Esophagus squamous epithelium (tissue), 4 donors: ENCODE results near the gene PPP1R37.

Experiments
- POLR2A ChIP-seq, 4 donors: fragments of 450-650 bp; IDR thresholded peaks; one replicate each; pipeline ENCODE4 v1.6.1; 2017; ENCODE audit warnings: antibody characterized with exemption in 4 of 4, mild to moderate bottlenecking in 4 of 4, moderate library complexity in 3 of 4
- TF ChIP-seq, protein P1 (sequence below), 6 experiments: fragments of 450-650 bp in 4 of 6; fragments of 200-600 bp in 2 of 6; sonication (generic) in 2 of 6; IDR thresholded peaks; one replicate each; pipeline ENCODE4 v1.5.1; 2016 to 2019; ENCODE audit warnings: antibody characterized with exemption in 6 of 6, mild to moderate bottlenecking in 4 of 6, moderate library complexity in 4 of 6

GRCh38 chr19:45172173-45172572, 79.2 kb downstream of the PPP1R37 start:
- TF ChIP-seq, protein P1, sequence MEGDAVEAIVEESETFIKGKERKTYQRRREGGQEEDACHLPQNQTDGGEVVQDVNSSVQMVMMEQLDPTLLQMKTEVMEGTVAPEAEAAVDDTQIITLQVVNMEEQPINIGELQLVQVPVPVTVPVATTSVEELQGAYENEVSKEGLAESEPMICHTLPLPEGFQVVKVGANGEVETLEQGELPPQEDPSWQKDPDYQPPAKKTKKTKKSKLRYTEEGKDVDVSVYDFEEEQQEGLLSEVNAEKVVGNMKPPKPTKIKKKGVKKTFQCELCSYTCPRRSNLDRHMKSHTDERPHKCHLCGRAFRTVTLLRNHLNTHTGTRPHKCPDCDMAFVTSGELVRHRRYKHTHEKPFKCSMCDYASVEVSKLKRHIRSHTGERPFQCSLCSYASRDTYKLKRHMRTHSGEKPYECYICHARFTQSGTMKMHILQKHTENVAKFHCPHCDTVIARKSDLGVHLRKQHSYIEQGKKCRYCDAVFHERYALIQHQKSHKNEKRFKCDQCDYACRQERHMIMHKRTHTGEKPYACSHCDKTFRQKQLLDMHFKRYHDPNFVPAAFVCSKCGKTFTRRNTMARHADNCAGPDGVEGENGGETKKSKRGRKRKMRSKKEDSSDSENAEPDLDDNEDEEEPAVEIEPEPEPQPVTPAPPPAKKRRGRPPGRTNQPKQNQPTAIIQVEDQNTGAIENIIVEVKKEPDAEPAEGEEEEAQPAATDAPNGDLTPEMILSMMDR (IDR thresholded peaks at IDR 0.05), result no peak
- TF ChIP-seq POLR2A (IDR thresholded peaks at IDR 0.05), result no peak
